ENCODE data around the gene FLAD1. TPM values are rescaled to one million over a fixed set of nuclear protein-coding genes. Genes with fewer than 3 reads are reported as not detected.

Gene FLAD1
- total and polyA plus RNA-seq, 2 donors (not counting 3 experiments of a cell fraction or from before 2014, with no cell fraction given), result 42.2 to 59.1 TPM

DNA sequence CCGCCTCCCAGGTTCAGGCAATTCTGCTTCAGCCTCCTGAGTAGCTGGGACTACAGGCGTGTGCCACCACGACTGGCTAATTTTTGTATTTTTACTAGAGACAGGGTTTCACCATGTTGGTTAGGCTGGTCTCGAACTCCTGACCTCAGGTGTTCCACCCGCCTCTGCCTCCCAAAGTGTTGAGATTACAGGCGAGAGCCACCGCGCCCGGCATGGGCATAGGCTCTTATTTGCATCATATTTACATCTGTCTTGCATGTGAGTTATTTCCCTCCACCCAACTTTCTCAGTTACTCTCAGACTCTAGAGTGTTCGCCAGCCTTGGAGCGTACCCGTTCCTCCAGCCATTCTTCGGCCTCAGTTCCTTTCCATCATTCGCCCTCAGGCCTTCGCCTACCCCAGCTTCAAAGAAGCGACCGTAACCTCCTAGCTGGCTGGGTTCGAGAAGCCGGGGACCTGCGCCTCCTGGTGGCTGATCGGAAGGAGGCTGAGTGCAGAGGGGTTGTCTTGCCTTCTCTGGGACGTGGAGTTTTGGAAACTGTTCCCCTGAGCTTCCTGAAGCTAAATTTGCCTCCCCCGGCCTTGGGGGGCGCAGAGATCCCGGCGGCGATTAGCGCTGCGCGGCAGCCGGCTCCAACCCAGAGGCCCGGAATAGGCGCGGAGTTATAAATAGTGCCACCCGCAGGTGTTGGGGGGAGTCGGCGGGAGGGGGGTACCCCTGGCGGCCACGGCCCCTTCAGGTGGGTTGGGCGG, 15.8 kb downstream of the FLAD1 start:
- no TSS peak for BruUV-seq (replicated peaks)
- H2AFZ ChIP-seq (ENCODE audit: low read depth, low read length), result peak overlapping the region; percentile 62
- FAIRE-seq, result peak; percentile 97
- dilution Hi-C loops (cut with MboI; ENCODE audit: extremely low pct_ligation_motif_present, low sequenced_read_pairs), result no loop called here
- TF ChIP-seq CTCF (IDR thresholded peaks at IDR 0.05; ENCODE audit: extremely low read depth in 1 of 2, insufficient read depth in 1 of 2, low read depth in 1 of 2, low read length in 2 of 2), result peak; percentile 90 to 94
- TF ChIP-seq MYC (IDR thresholded peaks at IDR 0.05; ENCODE audit: low read depth, low read length), result no peak
- TF ChIP-seq EZH2 (IDR thresholded peaks at IDR 0.05; ENCODE audit: borderline replicate concordance, low read depth, low read length, severe bottlenecking), result no peak
- TF ChIP-seq POLR2AphosphoS5 (IDR thresholded peaks at IDR 0.05; ENCODE audit: insufficient read depth, low read depth, low read length), result no peak
- no peak for TF ChIP-seq FOS (IDR thresholded peaks at IDR 0.05; ENCODE audit: borderline replicate concordance, insufficient read depth, low read length)
- H3K79me2 ChIP-seq (ENCODE audit: control insufficient read depth, insufficient read depth, low read length), result peaks cover 6% of the 10 kb centered on the region
- H3K4me1 ChIP-seq (ENCODE audit: control insufficient read depth, extremely low read depth, insufficient read depth, low read length), result peaks cover 13% of the 10 kb centered on the region
- peak; percentile 61 for DNase-seq (ENCODE audit: low read depth, low spot score)
- CTCF ChIA-PET, result interaction anchor here (0.8 to 6.5 kb wide), 21 partner anchors 9 to 439 kb away, joined by 3 to 87 read pairs (median 6); partner anchors contain the start of genes ADAM15, CKS1B, FLAD1 and PBXIP1
- H3K36me3 ChIP-seq (ENCODE audit: control insufficient read depth in 2 of 2, extremely low read depth in 1 of 2, insufficient read depth in 2 of 2, low read length in 2 of 2), result no peaks in the 10 kb centered on the region
- H3K9me3 ChIP-seq (replicated peaks; ENCODE audit: control insufficient read depth, insufficient read depth, low read length), result no peaks in the 10 kb centered on the region
- POLR2A ChIA-PET, result interaction anchor here (0.9 to 1.4 kb wide), 3 partner anchors 37 to 62 kb away, joined by 3 read pairs; partner anchors contain the start of genes PBXIP1 and PYGO2
- H3K9ac ChIP-seq (replicated peaks; ENCODE audit: extremely low read depth, insufficient read depth, low read length), result no peak overlapping the region
- peak overlapping the region in 1 of 3 experiments; percentile 29 for H3K4me3 ChIP-seq (replicated peaks in 1 of 3; ENCODE audit: insufficient read depth in 1 of 3, low read depth in 1 of 3, low read length in 3 of 3)
- H3K27me3 ChIP-seq (ENCODE audit: control insufficient read depth in 2 of 2, insufficient read depth in 2 of 2, low read length in 2 of 2), result no peaks in the 10 kb centered on the region
- no peak overlapping the region for H3K27ac ChIP-seq (ENCODE audit: insufficient read depth, low read depth, low read length)
- no peaks in the 10 kb centered on the region for H4K20me1 ChIP-seq (replicated peaks; ENCODE audit: control insufficient read depth, extremely low read depth, insufficient read depth, low read length)
- no peaks in the 10 kb centered on the region for H3K9me1 ChIP-seq (replicated peaks; ENCODE audit: control insufficient read depth, extremely low read depth, insufficient read depth, low read length)
- intact Hi-C loops (cut with micrococcal nuclease), result loop anchor here (1.0 to 5.0 kb wide), 2 partner anchors 38 to 332 kb away; partner anchors contain the start of gene PYGO2
- no peak overlapping the region for H3K4me2 ChIP-seq (ENCODE audit: insufficient read depth, low read length)
